Measurements from ENCODE around the gene DCTN2.

DNA sequence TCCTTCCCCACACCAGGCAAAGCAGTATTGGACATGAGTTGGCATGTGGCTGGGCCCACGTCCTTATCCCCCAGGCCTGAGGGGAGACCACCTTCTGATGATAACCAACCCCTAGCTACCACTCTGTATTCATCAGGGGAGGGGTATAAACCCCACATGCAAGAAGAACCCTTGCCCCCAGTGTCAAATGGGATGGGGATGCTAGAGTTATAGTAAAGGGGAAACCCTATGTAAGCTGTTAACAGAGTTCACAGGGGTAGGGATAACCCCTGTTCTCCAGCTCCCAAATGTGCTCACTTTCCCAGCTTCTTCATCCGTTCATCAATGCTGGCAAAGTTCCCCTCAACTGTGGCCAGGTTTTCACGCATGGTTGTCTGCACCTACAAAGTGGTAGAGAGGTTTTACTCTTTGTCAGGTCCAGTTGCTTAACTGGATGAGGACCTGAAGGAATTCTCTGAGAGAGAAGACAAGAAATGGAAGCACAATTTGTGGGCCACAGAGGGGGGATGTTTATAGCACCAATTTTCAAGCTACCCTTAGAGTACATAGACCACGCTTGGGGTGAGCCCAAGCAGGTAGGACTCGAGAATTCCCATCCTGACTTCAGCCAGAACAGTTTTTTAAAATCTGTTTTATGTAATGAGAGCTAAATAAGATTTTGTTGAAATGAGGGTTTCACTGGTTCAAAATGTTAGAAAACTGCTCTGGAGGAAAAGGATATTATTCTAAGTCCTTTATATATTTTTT lies 16.4 kb downstream of the DCTN2 start:
- TF ChIP-seq, protein P1, sequence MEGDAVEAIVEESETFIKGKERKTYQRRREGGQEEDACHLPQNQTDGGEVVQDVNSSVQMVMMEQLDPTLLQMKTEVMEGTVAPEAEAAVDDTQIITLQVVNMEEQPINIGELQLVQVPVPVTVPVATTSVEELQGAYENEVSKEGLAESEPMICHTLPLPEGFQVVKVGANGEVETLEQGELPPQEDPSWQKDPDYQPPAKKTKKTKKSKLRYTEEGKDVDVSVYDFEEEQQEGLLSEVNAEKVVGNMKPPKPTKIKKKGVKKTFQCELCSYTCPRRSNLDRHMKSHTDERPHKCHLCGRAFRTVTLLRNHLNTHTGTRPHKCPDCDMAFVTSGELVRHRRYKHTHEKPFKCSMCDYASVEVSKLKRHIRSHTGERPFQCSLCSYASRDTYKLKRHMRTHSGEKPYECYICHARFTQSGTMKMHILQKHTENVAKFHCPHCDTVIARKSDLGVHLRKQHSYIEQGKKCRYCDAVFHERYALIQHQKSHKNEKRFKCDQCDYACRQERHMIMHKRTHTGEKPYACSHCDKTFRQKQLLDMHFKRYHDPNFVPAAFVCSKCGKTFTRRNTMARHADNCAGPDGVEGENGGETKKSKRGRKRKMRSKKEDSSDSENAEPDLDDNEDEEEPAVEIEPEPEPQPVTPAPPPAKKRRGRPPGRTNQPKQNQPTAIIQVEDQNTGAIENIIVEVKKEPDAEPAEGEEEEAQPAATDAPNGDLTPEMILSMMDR (IDR thresholded peaks at IDR 0.05), result no peak
- no peak for TF ChIP-seq GATA2 (CRISPR knock-in tag; IDR thresholded peaks at IDR 0.05)
- TF ChIP-seq GABPA (IDR thresholded peaks at IDR 0.05; ENCODE audit: low read depth), result no peak
- no peak for TF ChIP-seq JUND (IDR thresholded peaks at IDR 0.05)
- TF ChIP-seq ELF1 (IDR thresholded peaks at IDR 0.05), result no peak
- no peak for TF ChIP-seq FOXM1 (IDR thresholded peaks at IDR 0.05; ENCODE audit: low read depth)
- no peak for TF ChIP-seq TAF1 (IDR thresholded peaks at IDR 0.05; ENCODE audit: borderline replicate concordance, low read depth, low read length)
- no peak for TF ChIP-seq MEF2A (IDR thresholded peaks at IDR 0.05; ENCODE audit: borderline replicate concordance, low read depth)
- TF ChIP-seq MXI1 (IDR thresholded peaks at IDR 0.05; ENCODE audit: low read depth, low read length), result no peak
- TF ChIP-seq, protein P2, sequence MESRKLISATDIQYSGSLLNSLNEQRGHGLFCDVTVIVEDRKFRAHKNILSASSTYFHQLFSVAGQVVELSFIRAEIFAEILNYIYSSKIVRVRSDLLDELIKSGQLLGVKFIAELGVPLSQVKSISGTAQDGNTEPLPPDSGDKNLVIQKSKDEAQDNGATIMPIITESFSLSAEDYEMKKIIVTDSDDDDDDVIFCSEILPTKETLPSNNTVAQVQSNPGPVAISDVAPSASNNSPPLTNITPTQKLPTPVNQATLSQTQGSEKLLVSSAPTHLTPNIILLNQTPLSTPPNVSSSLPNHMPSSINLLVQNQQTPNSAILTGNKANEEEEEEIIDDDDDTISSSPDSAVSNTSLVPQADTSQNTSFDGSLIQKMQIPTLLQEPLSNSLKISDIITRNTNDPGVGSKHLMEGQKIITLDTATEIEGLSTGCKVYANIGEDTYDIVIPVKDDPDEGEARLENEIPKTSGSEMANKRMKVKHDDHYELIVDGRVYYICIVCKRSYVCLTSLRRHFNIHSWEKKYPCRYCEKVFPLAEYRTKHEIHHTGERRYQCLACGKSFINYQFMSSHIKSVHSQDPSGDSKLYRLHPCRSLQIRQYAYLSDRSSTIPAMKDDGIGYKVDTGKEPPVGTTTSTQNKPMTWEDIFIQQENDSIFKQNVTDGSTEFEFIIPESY (IDR thresholded peaks at IDR 0.05; ENCODE audit: borderline replicate concordance, low read depth), result no peak
- TF ChIP-seq NRF1 (IDR thresholded peaks at IDR 0.05; ENCODE audit: low read depth, low read length), result no peak
